ENCODE measurements around the gene CHST11.
"Not testable (repeated sequence)": the region's sequence is repeated elsewhere in the genome, so short reads cannot be mapped to it uniquely, and the experiment has no call there.

Gene CHST11

DNA sequence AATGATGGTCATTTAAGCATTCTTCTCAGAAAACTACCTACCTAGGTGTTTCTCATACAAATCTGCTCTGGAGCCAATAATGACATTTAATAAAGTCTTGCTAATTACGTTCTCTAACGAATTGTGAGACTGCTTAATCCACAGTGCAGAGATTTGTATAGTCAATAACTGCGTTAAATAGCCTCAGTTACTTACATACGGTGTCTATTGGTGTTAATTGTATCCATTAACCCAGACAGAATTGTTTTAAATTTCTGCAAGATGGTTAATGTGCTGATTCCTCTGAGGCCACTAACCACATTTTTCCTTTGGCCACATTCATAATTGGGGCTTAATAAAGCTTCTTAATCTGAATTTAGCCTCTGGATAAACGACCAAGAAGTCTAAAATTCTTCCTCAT lies 329.6 kb downstream of the CHST11 start:
- no peak for DNase-seq

DNA sequence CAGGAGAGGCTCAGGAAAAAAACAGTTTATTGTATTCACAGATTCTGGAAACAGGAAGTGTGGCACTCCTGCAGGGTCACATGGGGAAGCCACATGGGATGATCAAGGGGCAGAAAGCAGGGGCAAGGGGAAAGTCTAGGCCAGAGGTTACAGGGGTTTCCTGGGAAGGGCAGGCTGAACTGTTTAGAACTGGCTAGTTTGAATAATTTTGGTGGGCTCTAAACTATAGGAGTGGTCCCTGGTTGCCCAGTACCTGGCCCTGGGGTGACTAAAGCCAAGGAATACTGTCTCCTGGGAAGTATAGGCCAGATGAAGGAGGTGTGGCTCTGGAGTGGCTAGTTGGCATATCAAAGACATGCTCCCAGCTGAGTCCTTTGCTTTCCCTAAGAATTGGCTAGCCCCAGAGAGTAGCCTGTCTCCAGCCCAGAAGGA lies 332.1 kb downstream of the CHST11 start:
- no peak for DNase-seq

DNA sequence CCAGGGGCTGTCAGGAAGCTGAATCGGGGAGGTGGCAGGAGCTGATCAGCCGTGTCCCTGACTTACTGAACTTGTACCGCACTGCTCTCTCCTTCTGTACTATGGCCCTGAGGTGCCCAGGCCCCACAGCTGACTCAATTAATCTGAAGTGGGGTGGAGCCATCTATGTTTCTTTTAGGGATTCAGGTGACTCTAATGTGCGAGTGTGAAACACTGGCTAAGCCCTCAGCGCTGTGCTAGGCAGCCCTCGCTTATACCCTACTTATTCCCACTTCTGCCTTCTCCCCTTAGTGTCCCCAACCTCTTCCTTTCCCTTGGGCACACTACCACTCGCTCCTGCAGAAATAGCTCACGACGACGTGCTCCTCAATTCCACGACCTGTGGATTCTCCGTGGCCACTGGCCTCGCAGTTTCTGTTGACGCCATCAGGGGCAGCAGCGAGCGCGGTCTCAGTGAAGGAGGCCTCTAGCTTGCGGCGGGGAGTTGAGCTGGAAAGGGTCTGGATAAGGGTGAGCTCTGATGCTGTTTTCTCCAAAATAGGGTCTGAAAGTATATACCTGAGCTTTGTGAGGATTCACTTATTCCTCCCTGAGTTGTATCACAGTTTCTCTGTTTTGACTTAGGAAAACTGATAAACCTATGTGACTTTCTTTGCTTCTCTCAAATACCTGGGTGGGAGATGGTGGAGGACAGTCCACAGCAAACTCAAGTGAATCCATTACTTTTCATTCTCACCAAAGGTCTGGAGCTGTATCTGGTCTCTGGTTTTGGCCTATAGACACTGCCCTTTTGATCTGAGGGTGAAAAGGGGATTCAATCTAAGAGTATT lies 333.8 kb downstream of the CHST11 start:
- DNase-seq: peak; percentile 33

DNA sequence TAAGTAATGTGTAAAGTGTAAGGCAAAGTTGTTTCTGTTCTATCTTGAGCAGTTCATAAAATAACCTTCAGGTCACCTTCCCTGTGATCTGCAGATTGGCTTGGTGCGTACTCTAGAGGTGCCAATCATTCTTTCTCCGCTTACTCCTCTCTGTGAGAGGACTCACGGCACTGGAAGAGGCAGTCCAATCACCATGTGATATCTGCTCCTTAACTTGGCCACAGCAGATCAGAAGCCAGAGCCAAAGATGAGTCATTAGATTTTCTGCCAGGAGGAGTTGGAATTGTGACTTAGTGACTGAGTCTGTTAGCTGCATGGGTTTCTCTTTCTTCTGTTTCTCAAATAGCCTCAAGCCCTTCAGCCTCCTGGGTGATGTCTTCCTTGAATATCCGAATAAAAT lies 335.8 kb downstream of the CHST11 start:
- DNase-seq: peak; percentile 9

DNA sequence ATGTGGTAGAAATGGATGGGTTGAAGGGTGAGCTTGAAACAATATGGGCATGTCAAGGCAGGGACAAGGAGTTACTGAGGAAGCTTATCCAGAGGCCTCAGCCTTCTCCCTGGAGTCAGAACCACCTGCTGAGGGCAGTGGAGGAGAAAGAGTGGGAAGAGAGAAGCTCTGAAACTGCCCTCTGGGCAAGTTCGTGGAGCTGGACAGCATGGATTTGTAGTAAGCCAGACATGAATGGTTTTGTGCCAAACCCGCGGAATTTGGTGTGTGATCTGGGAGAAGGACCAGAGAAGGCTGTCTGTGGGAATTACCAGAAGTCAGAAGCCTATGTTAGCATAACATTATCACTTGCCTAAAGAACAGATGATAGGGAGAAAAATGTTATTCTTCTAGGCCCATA lies 336.5 kb downstream of the CHST11 start:
- DNase-seq: no peak

DNA sequence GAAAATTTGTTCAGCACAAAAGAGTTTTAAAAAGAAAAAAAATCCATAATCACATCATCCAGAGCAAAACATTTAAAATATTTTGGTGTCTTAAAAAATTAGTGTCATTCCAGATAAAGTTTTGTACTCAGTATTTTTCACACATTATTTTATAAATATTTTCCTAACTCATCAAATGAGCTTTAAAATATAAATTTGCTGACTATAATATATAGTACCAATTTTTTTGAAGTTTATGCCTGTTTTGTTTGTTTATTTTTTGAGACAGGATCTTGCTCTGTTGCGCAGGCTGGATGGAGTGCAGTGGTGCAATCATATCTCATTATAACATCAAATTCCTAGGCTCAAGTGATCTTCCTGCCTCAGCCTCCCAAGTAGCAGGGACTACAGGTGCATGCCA lies 337.2 kb downstream of the CHST11 start:
- DNase-seq: no peak

DNA sequence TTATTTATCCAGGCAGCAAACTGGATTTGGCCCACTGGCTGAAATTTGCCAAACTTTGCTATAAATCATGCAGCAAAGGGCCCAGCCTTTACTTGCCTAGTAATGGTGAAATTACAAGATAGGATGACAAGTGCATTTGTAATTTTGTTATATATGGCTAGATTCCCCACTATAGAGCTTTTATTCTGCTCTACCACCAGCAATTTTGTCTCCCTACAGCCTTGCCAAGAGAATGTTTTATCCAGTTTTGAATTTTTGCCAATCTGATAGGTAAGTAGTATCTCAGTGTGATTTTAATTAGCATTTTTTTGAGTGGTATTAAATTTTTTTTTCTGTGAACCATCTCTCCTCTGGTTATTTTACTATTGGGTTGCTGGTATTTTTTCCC lies 339.7 kb downstream of the CHST11 start:
- no peak for DNase-seq

DNA sequence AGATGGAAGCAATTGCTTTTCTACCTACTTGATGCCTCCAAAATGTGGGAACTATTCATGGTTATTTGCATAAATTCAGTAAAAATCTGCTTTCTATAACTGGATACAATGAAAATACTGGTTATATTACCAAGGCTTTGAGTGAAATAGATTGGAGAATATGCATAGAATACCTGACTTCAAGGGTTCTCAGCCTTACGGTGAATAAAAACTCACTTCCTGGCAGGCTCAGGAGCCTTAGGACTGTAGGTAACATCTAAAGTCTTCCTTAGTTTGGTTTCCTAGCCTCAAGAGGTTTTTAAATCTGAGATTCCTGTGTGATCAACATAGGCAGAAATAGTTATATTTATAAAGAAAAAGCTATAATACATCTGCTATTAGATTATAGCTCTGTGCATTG lies 342.7 kb downstream of the CHST11 start:
- no peak for DNase-seq

DNA sequence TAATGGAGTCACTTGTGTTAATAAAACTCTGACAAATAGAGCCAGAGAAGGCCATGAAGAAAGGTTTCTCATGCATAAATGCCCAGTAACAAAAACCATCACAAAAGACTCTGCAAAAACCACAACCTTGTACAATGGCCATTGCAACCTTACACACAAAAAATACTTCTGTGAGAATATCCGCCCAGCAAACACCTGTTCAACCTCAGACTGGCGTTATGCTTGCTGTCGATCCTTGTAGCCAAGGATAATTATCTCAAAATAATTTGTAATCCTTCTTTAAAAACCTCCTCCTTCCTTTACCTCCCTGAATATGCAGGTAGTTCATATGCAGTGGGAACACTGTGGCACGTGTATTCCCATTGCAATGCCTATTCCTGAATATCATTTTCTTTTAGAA lies 344.3 kb downstream of the CHST11 start:
- DNase-seq: no peak

DNA sequence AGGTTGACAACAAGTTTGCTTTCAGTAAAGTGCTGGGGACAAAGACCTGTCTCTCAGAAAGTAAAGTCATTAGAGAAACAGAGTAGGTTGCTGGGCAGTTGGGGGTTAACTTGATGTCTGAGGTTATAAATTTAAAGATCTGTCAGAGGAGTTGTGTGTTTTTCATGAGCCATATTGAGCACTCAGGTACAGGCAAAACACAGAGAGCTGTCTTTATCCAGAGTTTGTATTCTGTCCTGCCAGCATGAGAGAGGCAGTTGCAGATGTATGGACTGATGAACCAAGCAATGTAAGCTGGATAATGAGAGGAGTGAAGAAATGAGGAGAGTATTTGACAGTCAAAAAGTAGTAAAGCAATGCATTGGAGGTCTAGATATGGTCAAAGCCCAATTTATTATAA lies 344.7 kb downstream of the CHST11 start:
- DNase-seq: no peak

DNA sequence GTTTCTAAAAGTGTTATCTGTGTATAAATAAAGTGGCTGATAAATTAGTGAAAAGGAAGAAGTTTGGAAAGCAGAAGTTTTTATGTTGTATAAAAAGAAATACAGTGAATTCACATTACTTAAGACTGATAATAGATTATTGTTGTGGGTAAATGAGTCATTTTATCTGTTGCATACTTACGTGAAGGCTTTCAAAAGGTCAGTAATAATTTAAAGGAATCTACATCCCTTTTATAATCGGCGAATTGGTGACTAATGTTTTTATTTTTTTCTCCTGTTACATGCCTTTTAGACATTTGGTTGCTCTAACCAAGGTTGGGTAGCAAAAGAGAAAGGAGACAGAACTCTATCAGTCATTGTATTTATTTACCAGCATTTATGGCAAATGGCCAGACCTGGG lies 345.5 kb downstream of the CHST11 start:
- DNase-seq: peak; percentile 34

DNA sequence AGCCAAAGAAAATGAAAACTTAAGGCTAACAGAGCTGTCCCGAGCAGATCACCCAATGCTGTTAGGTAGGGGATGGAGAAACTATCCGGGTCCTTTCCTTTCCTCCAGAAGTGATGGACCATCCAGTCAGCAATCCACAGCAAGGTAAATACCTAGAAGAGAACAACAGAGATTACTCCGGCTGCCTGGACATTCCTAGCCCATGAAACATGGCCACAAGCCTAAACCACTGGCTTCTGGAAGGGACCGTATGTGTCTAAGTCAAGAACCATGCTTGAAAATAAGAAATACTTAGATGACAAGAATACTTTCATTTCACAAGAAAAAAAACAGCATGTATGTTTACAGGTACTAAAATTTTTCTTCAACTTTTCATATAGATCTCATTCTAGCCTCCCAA lies 348.4 kb downstream of the CHST11 start:
- no peak for DNase-seq

DNA sequence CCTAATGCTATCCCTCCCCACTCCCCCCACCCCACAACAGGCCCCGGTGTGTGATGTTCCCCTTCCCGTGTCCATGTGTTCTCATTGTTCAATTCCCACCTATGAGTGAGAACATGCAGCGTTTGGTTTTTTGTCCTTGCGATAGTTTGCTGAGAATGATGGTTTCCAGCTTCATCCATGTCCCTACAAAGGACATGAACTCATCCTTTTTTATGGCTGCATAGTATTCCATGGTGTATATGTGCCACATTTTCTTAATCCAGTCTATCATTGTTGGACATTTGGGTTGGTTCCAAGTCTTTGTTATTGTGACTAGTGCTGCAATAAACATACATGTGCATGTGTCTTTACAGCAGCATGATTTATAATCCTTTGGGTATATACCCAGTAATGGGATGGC lies 349.4 kb downstream of the CHST11 start:
- DNase-seq: not testable (repeated sequence)

DNA sequence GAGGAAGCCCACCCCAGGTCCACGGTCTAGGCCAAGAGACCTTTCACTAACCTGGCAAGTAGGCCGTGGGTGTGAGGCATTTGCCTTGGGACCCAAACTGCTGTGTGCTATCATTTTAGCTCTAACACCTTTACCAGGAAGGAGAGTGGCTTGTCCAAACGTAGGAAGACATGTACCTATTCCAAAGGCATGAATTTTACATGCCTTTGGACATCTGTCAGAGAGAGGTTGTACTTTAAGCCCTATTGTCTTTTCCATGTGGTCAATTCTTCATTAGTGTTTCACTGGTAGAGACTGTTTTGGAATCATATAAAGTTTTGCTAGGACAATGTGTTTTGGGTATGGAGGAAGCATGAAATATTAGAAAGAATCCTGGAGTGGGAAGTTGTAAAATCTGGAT lies 352.5 kb downstream of the CHST11 start:
- DNase-seq: no peak

DNA sequence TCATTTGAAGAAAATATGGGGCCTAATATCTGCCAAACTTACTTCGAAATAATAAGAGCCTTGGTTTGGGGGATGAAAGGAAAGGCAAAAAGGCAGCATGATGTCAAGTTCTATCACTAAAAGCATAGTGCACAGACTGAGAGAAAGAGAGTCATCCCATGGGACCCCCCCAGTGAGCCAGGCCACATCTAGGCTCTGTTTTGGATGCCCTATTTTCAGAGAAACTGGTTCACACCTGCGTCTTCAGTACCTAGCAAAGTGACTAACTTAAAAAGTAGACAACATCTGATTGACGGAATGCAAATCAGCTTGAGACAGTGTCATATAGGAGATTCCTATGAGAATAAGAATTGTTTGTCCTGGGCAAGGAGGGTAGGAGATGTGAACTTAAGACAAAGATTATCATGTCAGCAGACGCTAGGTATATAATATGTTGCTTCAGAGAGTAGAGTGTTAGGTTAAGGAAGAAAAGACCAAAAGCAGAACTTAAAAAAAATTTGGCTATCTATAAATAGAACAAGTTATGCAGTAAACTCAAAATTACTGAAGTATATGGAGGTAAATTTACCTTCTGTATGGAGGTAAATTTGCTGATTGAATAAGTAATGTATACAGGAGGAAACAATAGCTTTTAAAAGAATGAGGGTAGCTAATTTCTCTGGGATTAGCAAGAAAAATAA lies 353.1 kb downstream of the CHST11 start:
- DNase-seq: no peak

All from hematopoietic multipotent progenitor cell treated with erythropoietin and hydrocortisone succinate and interleukin-3 and kit ligand, for 8 days (in vitro differentiated cells).